AG10803 (cell line): ENCODE data around the gene FNDC1.

Experiments used
- DNase-seq: peaks from one replicate; pipeline ENCODE4 v3.0.0; 2010; ENCODE audit warnings: low read depth
- H3K4me3 ChIP-seq: 2 replicates; pipeline ENCODE4 v1.5.1; 2011; ENCODE audit warnings: mild to moderate bottlenecking, low read length, control low read depth
- TF ChIP-seq, protein P1 (sequence below): conservative IDR thresholded peaks from 2 replicates; pipeline ENCODE4 v1.5.1; 2011; ENCODE audit warnings: mild to moderate bottlenecking, low read length, control low read depth, inconsistent platforms

The FNDC1 gene

GRCh38 chr6:159184559-159184958 lies 15.4 kb downstream of the FNDC1 start:
- H3K4me3 ChIP-seq, result no peak overlapping the region
- TF ChIP-seq, protein P1, sequence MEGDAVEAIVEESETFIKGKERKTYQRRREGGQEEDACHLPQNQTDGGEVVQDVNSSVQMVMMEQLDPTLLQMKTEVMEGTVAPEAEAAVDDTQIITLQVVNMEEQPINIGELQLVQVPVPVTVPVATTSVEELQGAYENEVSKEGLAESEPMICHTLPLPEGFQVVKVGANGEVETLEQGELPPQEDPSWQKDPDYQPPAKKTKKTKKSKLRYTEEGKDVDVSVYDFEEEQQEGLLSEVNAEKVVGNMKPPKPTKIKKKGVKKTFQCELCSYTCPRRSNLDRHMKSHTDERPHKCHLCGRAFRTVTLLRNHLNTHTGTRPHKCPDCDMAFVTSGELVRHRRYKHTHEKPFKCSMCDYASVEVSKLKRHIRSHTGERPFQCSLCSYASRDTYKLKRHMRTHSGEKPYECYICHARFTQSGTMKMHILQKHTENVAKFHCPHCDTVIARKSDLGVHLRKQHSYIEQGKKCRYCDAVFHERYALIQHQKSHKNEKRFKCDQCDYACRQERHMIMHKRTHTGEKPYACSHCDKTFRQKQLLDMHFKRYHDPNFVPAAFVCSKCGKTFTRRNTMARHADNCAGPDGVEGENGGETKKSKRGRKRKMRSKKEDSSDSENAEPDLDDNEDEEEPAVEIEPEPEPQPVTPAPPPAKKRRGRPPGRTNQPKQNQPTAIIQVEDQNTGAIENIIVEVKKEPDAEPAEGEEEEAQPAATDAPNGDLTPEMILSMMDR, result no peak
- DNase-seq, result peak; percentile 97

DNA sequence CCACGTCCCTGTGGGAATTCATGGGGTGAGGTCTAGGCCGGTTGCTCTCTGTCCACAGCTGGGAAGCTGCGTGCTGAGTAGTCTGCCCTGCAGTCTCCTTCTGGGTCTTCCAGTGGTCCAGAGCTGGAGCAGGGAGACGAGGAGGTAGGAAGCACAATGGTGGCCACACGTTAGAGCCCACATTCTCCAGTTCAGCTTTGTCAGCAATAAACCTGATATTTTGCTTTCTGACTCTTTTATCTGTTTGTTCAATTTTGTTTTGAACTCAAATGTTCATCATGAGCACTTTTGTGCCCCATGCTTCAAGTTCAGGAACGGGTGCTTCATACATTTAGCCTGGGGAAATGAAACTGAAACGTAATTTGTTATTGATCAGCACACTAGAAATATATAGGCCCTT lies 21.3 kb downstream of the FNDC1 start:
- TF ChIP-seq, protein P1, result no peak
- no peak overlapping the region for H3K4me3 ChIP-seq
- DNase-seq, result no peak

DNA sequence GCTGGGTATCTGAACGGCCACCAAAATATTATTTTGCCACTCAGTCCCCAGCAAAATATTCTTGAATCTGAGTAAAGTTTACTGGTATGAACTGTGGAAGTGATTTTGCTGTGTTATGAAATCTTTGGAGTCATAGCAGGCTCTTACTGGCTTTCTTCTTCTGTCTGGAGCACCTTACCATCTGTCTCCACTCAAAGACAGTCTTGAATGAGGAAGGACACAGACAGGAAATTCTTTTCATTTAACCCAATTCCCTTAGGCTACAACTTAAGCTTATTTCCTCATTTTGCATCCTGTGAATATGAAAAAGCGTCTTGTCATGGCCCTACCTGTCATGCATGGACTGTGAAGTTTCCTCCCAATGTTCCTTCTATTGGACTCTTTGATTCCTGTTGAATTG lies 24.7 kb downstream of the FNDC1 start:
- DNase-seq, result peak; percentile 89
- H3K4me3 ChIP-seq, result no peak overlapping the region
- TF ChIP-seq, protein P1, result no peak

GRCh38 chr6:159194421-159194820 lies 25.2 kb downstream of the FNDC1 start:
- DNase-seq, result peak; percentile 24
- no peak overlapping the region for H3K4me3 ChIP-seq
- TF ChIP-seq, protein P1, result no peak

DNA sequence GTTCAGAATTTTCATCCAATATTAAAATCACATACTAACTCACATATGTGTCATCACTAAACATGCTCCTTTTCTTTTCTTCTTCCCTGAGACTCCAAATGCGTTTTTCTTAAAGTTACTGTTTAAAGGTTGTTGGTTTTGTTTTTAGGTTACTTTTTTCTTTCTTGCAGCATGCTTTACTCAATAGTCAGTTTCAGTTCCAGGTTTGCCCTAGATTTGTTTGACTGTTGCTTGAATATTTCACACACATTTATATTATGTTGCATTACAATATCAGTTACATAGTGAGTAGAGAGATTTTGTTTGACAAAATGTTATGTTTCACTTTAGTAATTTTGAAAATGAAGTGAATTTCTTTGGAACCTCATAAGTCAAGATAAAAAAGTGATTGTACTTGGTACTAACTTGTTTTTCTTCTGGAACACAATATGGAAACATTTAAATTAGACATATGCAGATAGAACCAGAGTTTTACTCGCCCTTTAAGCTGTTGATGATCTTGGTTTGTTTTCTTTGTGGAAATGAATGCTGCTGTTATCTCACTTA lies 27.3 kb downstream of the FNDC1 start:
- TF ChIP-seq, protein P1, result no peak
- no peak overlapping the region for H3K4me3 ChIP-seq
- no peak for DNase-seq

DNA sequence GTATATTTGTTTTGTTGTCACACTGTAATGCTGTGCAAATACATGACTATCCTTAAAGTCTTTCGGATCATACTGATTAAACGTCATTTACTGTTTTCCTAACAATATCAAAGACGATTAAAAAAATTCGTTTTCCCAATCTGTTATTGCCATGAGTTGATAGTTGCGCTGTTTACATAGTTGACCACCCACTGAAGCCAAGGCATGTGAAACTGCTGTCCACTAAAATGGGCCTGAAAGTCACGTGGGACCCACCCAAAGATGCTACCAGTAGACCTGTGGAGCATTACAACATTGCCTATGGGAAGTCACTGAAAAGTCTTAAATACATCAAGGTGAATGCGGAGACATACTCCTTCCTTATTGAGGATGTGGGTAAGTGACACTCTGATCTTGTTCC lies 28.1 kb downstream of the FNDC1 start:
- no peak overlapping the region for H3K4me3 ChIP-seq
- TF ChIP-seq, protein P1, result no peak
- DNase-seq, result no peak

DNA sequence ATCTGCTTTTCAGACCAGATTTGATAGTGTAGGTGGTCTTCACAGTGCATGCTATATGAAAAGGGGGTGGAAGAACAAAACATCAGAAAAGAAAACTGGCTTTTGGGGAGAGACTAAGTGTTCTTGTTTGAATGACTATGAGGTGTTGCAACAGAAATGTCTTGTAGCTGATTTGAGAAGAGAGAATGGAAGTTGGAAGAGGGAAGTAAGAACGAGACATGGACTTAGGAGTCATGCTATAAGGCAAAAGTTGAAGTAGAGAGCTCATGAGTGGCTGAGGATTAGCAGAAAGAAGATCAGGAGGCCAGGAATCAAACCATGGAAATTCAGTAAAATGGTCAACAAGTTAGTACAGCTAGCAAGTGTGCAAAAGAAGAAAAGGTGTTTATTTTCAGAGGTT lies 32.1 kb downstream of the FNDC1 start:
- DNase-seq, result no peak
- no peak overlapping the region for H3K4me3 ChIP-seq
- TF ChIP-seq, protein P1, result no peak
